GM12892 (cell line): ENCODE data around the gene IRS1.

Source experiments
- POLR2A ChIP-seq: IDR thresholded peaks from 2 replicates; pipeline ENCODE4 v1.6.1; 2011; ENCODE audit warnings: low read depth, low read length, control low read depth
- POLR2AphosphoS5 ChIP-seq: IDR thresholded peaks from 2 replicates; pipeline ENCODE4 v1.6.1; 2011; ENCODE audit warnings: low read depth, low read length, control low read depth
- TAF1 ChIP-seq: IDR thresholded peaks from 2 replicates; pipeline ENCODE4 v1.6.1; 2011; ENCODE audit warnings: low read depth, mild to moderate bottlenecking, control low read depth, low read length, borderline replicate concordance

- no peak for TF ChIP-seq POLR2AphosphoS5
- peak; percentile 57; the same call in 1 of the 2 replicates for TF ChIP-seq POLR2A
- no peak for TF ChIP-seq TAF1
These were observed 8.0 kb downstream of the IRS1 start for GRCh38 chr2:226791487-226792081.
